GM12874 (cell line): Measurements from ENCODE around the gene KLF2.

Experiments
- CTCF ChIP-seq: IDR thresholded peaks from 2 replicates; pipeline ENCODE4 v1.5.1; 2011; ENCODE audit warnings: low read depth, mild to moderate bottlenecking, control low read depth, low read length, moderate library complexity; ENCODE audit not compliant: insufficient read depth

The KLF2 gene

GRCh38 chr19:16369306-16369663 lies 44.7 kb downstream of the KLF2 start:
- no peak for TF ChIP-seq CTCF

- TF ChIP-seq CTCF, result no peak
These were observed 45.3 kb downstream of the KLF2 start for GRCh38 chr19:16369664-16370576.

- TF ChIP-seq CTCF, result no peak
These were observed 46.2 kb downstream of the KLF2 start for GRCh38 chr19:16370641-16371391.

- TF ChIP-seq CTCF, result no peak
These were observed 46.9 kb downstream of the KLF2 start for GRCh38 chr19:16371540-16371986.

- TF ChIP-seq CTCF, result no peak
These were observed 47.7 kb downstream of the KLF2 start for GRCh38 chr19:16372065-16372915.

GRCh38 chr19:16373079-16373478 lies 48.5 kb downstream of the KLF2 start:
- TF ChIP-seq CTCF, result no peak

- TF ChIP-seq CTCF, result no peak
These were observed 48.9 kb downstream of the KLF2 start for GRCh38 chr19:16373532-16373931.
